H1 (cell line): Measurements from ENCODE around the gene CCDC88C.

Experiments
- ASH2L ChIP-seq: fragments of 200-600, 300-600 bp; sonication (generic); IDR thresholded peaks from one replicate; pipeline ENCODE4 v1.7.1; 2017; ENCODE audit warnings: low read length
- ATF3 ChIP-seq: IDR thresholded peaks from 2 replicates; pipeline ENCODE4 v1.6.1; 2011; ENCODE audit warnings: low read depth, mild to moderate bottlenecking, low read length; ENCODE audit not compliant: insufficient read depth
- BCL11A ChIP-seq, 2 experiments: IDR thresholded peaks; one replicate each; pipeline ENCODE4 v1.6.1; 2011; ENCODE audit warnings: low read depth in 2 of 2, low read length in 2 of 2, mild to moderate bottlenecking in 2 of 2
- CHD2 ChIP-seq: IDR thresholded peaks from 2 replicates; pipeline ENCODE4 v1.6.1; 2012; ENCODE audit warnings: low read length, improper control_type of control experiment
- CTCF ChIP-seq, 3 experiments: IDR thresholded peaks; 1 replicate in 2 of 3; 2 replicates in 1 of 3; pipeline versions ENCODE4 v1.5.1 to v1.6.1; 2011; ENCODE audit warnings: low read length in 3 of 3, mild to moderate bottlenecking in 3 of 3, inconsistent platforms in 2 of 3, low read depth in 1 of 3, moderate library complexity in 1 of 3; ENCODE audit not compliant: insufficient read depth in 1 of 3; ENCODE audit errors: control extremely low read depth in 1 of 3
- EP300 ChIP-seq, 2 experiments: IDR thresholded peaks; 1 replicate in 1 of 2; 2 replicates in 1 of 2; pipeline ENCODE4 v1.6.1; 2011 to 2012; ENCODE audit warnings: low read depth in 2 of 2, low read length in 2 of 2, mild to moderate bottlenecking in 2 of 2, borderline replicate concordance in 1 of 2, inconsistent platforms in 1 of 2, moderate library complexity in 1 of 2
- HDAC6 ChIP-seq: IDR thresholded peaks from one replicate; pipeline ENCODE4 v1.7.1; 2012; ENCODE audit warnings: low read depth, mild to moderate bottlenecking, inconsistent platforms, low read length, moderate library complexity
- POLR2A ChIP-seq, 2 experiments: IDR thresholded peaks; 1 replicate in 1 of 2; 2 replicates in 1 of 2; pipeline ENCODE4 v1.6.1; 2011; ENCODE audit warnings: low read depth in 2 of 2, low read length in 2 of 2, mild to moderate bottlenecking in 2 of 2; ENCODE audit errors: control extremely low read depth in 1 of 2
- RBBP5 ChIP-seq: IDR thresholded peaks from 2 replicates; pipeline ENCODE4 v1.7.1; 2012; ENCODE audit warnings: low read depth, mild to moderate bottlenecking, inconsistent platforms, low read length, moderate library complexity, borderline replicate concordance
- RFX5 ChIP-seq: IDR thresholded peaks from 2 replicates; pipeline ENCODE4 v1.6.1; 2011; ENCODE audit warnings: low read depth, low read length, improper control_type of control experiment, borderline replicate concordance
- SUZ12 ChIP-seq: fragments of 200-600 bp; sonication (generic); IDR thresholded peaks from 2 replicates; pipeline ENCODE4 v1.6.1; 2012; ENCODE audit warnings: mild to moderate bottlenecking, inconsistent platforms, low read length, moderate library complexity, mixed read lengths
- TAF7 ChIP-seq: optimal IDR thresholded peaks from 2 replicates; pipeline ENCODE3; 2011; ENCODE audit warnings: low read depth, mild to moderate bottlenecking, inconsistent platforms, low read length, moderate library complexity, borderline replicate concordance

GRCh38 chr14:91454155-91454554 is 36.5 kb upstream of the CCDC88C start:
- TF ChIP-seq EP300 (IDR thresholded peaks at IDR 0.05; ENCODE audit: borderline replicate concordance in 1 of 2, low read depth in 2 of 2, low read length in 2 of 2) (no peak), RBBP5 (no peak), CTCF (IDR thresholded peaks at IDR 0.05; ENCODE audit: control extremely low read depth in 1 of 3, insufficient read depth in 1 of 3, low read depth in 1 of 3, low read length in 3 of 3) (no peak), POLR2A (IDR thresholded peaks at IDR 0.05; ENCODE audit: control extremely low read depth in 1 of 2, low read depth in 2 of 2, low read length in 2 of 2) (no peak), ATF3 (no peak), TAF7 (no peak), SUZ12 (no peak), HDAC6 (no peak), RFX5 (no peak), ASH2L (no peak), CHD2 (no peak), BCL11A (IDR thresholded peaks at IDR 0.05; ENCODE audit: low read depth in 2 of 2, low read length in 2 of 2) (no peak)
